ENCODE results near the gene TEX264.

The TEX264 gene

DNA sequence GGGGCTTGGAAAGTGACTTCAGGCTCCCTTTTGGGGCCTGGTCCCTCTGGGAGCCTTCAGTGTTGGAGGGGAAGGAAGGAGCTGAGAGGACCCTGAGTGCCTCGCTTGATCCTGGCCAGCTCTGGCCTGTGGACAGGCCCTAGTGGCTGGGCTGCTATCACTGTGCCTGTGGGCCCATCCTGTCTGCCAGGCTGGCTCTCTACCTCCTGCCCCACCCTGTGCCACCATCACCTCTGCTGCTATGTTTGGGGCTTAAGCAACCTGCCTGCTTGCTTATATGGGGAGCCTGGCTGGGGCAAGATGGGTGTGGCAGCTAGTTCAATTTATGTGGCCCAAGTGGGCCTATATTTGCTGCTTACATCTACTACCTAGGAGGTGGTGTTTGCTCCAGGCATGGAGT is 7.1 kb downstream of the TEX264 start:
- no peaks in the 10 kb centered on the region for H3K9me3 ChIP-seq (ENCODE audit: severe bottlenecking)
- peaks cover 21% of the 10 kb centered on the region for H3K36me3 ChIP-seq
- H3K27me3 ChIP-seq (ENCODE audit: insufficient read depth, low read depth, severe bottlenecking), result no peaks in the 10 kb centered on the region
- DNase-seq, result no peak
- H3K4me3 ChIP-seq (ENCODE audit: low read depth, low read length), result no peak overlapping the region
- no peak overlapping the region for H3K27ac ChIP-seq
- no peak for TF ChIP-seq CTCF (IDR thresholded peaks at IDR 0.05; ENCODE audit: low read depth, low read length)

DNA sequence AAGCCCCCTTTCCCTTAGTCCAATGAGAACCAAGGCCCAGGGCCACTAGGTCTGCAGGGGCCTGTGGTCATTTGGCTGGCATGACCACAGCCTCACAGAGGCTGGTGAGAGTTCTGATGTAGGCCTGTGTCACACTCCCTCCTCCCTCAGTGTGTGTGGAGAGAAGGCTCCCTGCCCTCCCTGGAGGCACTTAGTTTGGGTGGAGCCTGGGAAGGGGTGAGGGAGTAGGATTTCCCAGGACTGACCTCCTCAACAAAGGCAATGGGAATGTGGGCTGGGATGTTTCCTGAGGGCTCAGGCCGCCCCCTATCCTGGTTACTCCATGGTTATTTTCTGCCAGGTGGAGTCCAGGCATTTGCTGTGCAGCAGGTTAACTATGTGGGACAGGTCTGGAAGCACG is 7.6 kb downstream of the TEX264 start:
- TF ChIP-seq CTCF (IDR thresholded peaks at IDR 0.05; ENCODE audit: low read depth, low read length), result no peak
- no peaks in the 10 kb centered on the region for H3K27me3 ChIP-seq (ENCODE audit: insufficient read depth, low read depth, severe bottlenecking)
- no peaks in the 10 kb centered on the region for H3K9me3 ChIP-seq (ENCODE audit: severe bottlenecking)
- H3K4me3 ChIP-seq (ENCODE audit: low read depth, low read length), result no peak overlapping the region
- no peak overlapping the region for H3K27ac ChIP-seq
- peaks cover 21% of the 10 kb centered on the region for H3K36me3 ChIP-seq
- DNase-seq, result no peak

DNA sequence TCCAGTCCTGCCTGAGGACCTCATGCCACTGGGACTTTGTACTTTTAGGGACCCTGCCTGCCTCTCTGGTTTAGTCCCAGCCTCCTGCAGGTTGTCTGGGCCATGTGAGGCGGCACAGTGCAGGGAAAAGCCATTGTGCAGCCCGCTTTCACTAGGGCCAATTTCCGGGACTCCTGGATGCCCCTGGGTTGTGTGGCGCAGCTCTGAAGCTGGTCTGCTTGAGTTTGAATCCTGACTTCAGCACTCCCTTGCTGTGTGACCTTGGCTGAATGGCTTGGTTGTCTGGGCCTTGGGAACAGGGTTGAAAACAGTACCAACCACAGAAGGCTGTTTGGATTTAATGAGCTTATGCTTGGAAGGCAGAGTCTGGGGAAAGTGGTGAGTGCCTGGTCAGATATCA is 8.3 kb downstream of the TEX264 start:
- DNase-seq, result no peak
- H3K27ac ChIP-seq, result no peak overlapping the region
- TF ChIP-seq CTCF (IDR thresholded peaks at IDR 0.05; ENCODE audit: low read depth, low read length), result no peak
- H3K36me3 ChIP-seq, result peaks cover 24% of the 10 kb centered on the region
- no peak overlapping the region for H3K4me3 ChIP-seq (ENCODE audit: low read depth, low read length)
- no peaks in the 10 kb centered on the region for H3K9me3 ChIP-seq (ENCODE audit: severe bottlenecking)
- no peaks in the 10 kb centered on the region for H3K27me3 ChIP-seq (ENCODE audit: insufficient read depth, low read depth, severe bottlenecking)

- Histone ChIP-seq H3K27me3 (ENCODE audit: insufficient read depth, low read depth, severe bottlenecking) (no peaks in the 10 kb centered on the region), H3K4me3 (ENCODE audit: low read depth, low read length) (no peak overlapping the region), H3K9me3 (ENCODE audit: severe bottlenecking) (no peaks in the 10 kb centered on the region), H3K27ac (no peak overlapping the region), H3K36me3 (peaks cover 25% of the 10 kb centered on the region)
- no peak for TF ChIP-seq CTCF (IDR thresholded peaks at IDR 0.05; ENCODE audit: low read depth, low read length)
- DNase-seq, result no peak
These were observed 8.7 kb downstream of the TEX264 start for GRCh38 chr3:51679777-51680176.

- H3K27ac ChIP-seq, result no peak overlapping the region
- no peaks in the 10 kb centered on the region for H3K27me3 ChIP-seq (ENCODE audit: insufficient read depth, low read depth, severe bottlenecking)
- no peaks in the 10 kb centered on the region for H3K9me3 ChIP-seq (ENCODE audit: severe bottlenecking)
- no peak for TF ChIP-seq CTCF (IDR thresholded peaks at IDR 0.05; ENCODE audit: low read depth, low read length)
- peaks cover 21% of the 10 kb centered on the region for H3K36me3 ChIP-seq
- no peak overlapping the region for H3K4me3 ChIP-seq (ENCODE audit: low read depth, low read length)
- DNase-seq, result no peak
These were observed 9.1 kb downstream of the TEX264 start for GRCh38 chr3:51680196-51680595.

DNA sequence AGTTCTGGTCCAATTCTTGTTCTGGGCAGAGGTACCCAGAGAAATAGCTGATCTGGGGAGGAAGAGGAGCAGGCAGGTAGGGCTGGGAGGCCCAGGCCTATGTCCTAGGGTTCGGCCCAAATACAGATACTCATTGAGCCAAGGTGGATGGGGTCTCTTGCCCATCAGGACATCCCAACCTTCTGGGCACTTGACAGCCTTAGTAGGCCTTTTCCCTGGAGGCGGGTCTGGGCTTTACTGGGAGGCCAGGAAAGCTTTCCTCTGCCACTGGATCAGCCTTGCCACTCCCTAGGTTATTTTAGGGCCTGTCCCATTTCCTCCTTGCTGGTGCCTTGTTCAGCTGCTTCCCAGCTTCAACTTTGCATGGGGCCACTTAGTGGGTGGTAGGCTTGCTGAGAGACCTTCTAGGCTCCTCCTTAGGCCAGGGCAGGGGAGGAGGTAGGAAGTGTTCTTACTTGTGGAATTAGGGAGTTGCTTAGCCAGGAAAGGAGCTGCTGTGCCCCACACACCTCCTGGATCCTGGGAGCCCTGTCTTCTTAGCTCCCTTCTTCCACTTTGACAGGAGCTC is 9.7 kb downstream of the TEX264 start:
- Histone ChIP-seq H3K27me3 (ENCODE audit: insufficient read depth, low read depth, severe bottlenecking) (no peaks in the 10 kb centered on the region), H3K27ac (no peak overlapping the region), H3K36me3 (peaks cover 18% of the 10 kb centered on the region), H3K4me3 (ENCODE audit: low read depth, low read length) (no peak overlapping the region), H3K9me3 (ENCODE audit: severe bottlenecking) (no peaks in the 10 kb centered on the region)
- DNase-seq, result no peak
- no peak for TF ChIP-seq CTCF (IDR thresholded peaks at IDR 0.05; ENCODE audit: low read depth, low read length)
